Stomach (tissue), 4 donors: ENCODE results near the gene SORCS2.

Experiments
- EP300 ChIP-seq: sonication (generic); formaldehyde crosslinking; IDR thresholded peaks from one replicate; pipeline ENCODE4 v1.6.1; 2017; ENCODE audit warnings: antibody characterized with exemption
- POLR2A ChIP-seq, 4 donors: fragments of 450-650 bp; IDR thresholded peaks; one replicate each; pipeline ENCODE4 v1.6.1; 2016; ENCODE audit warnings: antibody characterized with exemption in 4 of 4, control low read depth in 2 of 4, mild to moderate bottlenecking in 1 of 4, moderate library complexity in 1 of 4
- POLR2AphosphoS5 ChIP-seq, 3 donors: sonication (generic); formaldehyde crosslinking; IDR thresholded peaks; one replicate each; pipeline ENCODE4 v1.6.1; 2016; ENCODE audit warnings: antibody characterized with exemption in 3 of 3
- TF ChIP-seq, protein P1 (sequence below), 7 experiments: fragments of 450-650 bp in 4 of 7; fragments of 200-600 bp in 3 of 7; sonication (generic) in 3 of 7; IDR thresholded peaks; one replicate each; pipeline ENCODE4 v1.5.1; 2016 to 2019; ENCODE audit warnings: antibody characterized with exemption in 7 of 7, control low read depth in 2 of 7, mild to moderate bottlenecking in 1 of 7

DNA sequence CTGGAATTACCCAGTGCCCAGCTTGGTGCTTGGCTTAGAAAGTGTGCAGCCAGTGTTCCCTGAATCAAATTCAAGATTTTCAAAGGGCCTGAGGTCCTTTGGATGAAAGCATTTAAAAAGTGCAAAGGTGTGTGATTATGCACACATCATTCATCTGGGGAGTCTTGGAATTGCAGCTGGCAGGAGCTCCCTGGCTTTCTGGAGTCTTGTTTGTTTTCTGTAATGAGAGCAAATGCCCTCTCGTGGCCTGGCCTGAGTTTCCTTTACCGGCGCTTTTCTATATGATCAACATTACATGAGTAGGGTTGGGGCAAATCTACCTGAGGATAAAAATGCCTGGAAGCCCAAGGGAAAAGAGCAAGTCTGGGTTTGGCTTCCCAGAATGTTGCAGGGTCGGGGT lies 24.6 kb upstream of the SORCS2 start:
- TF ChIP-seq, protein P1, sequence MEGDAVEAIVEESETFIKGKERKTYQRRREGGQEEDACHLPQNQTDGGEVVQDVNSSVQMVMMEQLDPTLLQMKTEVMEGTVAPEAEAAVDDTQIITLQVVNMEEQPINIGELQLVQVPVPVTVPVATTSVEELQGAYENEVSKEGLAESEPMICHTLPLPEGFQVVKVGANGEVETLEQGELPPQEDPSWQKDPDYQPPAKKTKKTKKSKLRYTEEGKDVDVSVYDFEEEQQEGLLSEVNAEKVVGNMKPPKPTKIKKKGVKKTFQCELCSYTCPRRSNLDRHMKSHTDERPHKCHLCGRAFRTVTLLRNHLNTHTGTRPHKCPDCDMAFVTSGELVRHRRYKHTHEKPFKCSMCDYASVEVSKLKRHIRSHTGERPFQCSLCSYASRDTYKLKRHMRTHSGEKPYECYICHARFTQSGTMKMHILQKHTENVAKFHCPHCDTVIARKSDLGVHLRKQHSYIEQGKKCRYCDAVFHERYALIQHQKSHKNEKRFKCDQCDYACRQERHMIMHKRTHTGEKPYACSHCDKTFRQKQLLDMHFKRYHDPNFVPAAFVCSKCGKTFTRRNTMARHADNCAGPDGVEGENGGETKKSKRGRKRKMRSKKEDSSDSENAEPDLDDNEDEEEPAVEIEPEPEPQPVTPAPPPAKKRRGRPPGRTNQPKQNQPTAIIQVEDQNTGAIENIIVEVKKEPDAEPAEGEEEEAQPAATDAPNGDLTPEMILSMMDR (IDR thresholded peaks at IDR 0.05): peak in 1 of 7 experiments; percentile 10
- TF ChIP-seq POLR2A (IDR thresholded peaks at IDR 0.05) (no peak), EP300 (no peak), POLR2AphosphoS5 (IDR thresholded peaks at IDR 0.05) (no peak)
